DOHH2 (cell line): ENCODE measurements around the gene COLEC11.

Experiments
- CTCF ChIP-seq: fragments of 200-600 bp; sonication (generic); IDR thresholded peaks from one replicate; pipeline ENCODE4 v1.5.1; 2014; ENCODE audit warnings: antibody characterized with exemption, mild to moderate bottlenecking, low read depth, low read length; ENCODE audit not compliant: poor library complexity, severe bottlenecking
- EZH2phosphoT487 ChIP-seq: fragments of 200-600 bp; sonication (generic); IDR thresholded peaks from 2 replicates; pipeline ENCODE4 v1.6.1; 2017; ENCODE audit warnings: borderline replicate concordance, mild to moderate bottlenecking, antibody characterized with exemption, low read length, moderate library complexity, mixed read lengths

- TF ChIP-seq CTCF (no peak), EZH2phosphoT487 (no peak)
Measured at GRCh38 chr2:3650140-3650920, 55.4 kb downstream of the COLEC11 start.
